Heart right ventricle (tissue), 16 donors: ENCODE data around the gene SLC19A3. TPM values are rescaled to one million over a fixed set of nuclear protein-coding genes. Genes with fewer than 3 reads are reported as not detected.
"Not testable (repeated sequence)": the region's sequence is repeated elsewhere in the genome, so short reads cannot be mapped to it uniquely, and the experiment has no call there.

Source experiments
- ATAC-seq, 8 donors: fragments of 200-7000 bp; cut with Tn5 transposase; one replicate each; pipeline ENCODE4 v1.9.1; 2020; ENCODE audit warnings: mild to moderate bottlenecking in 8 of 8, moderate library complexity in 8 of 8, moderate number of reproducible peaks in 1 of 8
- DNase-seq, 2 donors: peaks; one replicate each; pipeline ENCODE4 v3.0.0-alpha.2; 2020
- H3K27ac ChIP-seq, 10 donors: fragments of 200-600 bp; sonication (generic) in 2 of 10; one replicate each; pipeline versions ENCODE4 v1.5.0 to v1.8.0; 2020 to 2022; ENCODE audit warnings: mild to moderate bottlenecking in 3 of 10
- H3K27me3 ChIP-seq, 7 donors: fragments of 200-600 bp; one replicate each; pipeline ENCODE4 v1.8.0; 2021 to 2022; ENCODE audit warnings: mild to moderate bottlenecking in 2 of 7
- H3K36me3 ChIP-seq, 9 donors: fragments of 200-600 bp; sonication (generic) in 1 of 9; one replicate each; pipeline versions ENCODE4 v1.5.0 to v1.8.0; 2020 to 2022; ENCODE audit warnings: mild to moderate bottlenecking in 2 of 9
- H3K4me1 ChIP-seq, 9 donors: fragments of 200-600 bp; sonication (generic) in 1 of 9; one replicate each; pipeline versions ENCODE4 v1.5.0 to v1.8.0; 2020 to 2022; ENCODE audit warnings: mild to moderate bottlenecking in 4 of 9
- H3K4me3 ChIP-seq, 10 donors: fragments of 200-600 bp; sonication (generic) in 2 of 10; one replicate each; pipeline versions ENCODE4 v1.5.0 to v1.8.0; 2020 to 2022; ENCODE audit warnings: mild to moderate bottlenecking in 7 of 10, moderate library complexity in 2 of 10
- H3K9me3 ChIP-seq, 11 donors: fragments of 200-600 bp in 10 of 11; sonication (generic) in 2 of 11; one replicate each; pipeline versions ENCODE4 v1.5.0 to v1.8.0; 2013 to 2022; ENCODE audit warnings: mild to moderate bottlenecking in 2 of 11, control low read depth in 1 of 11, moderate library complexity in 1 of 11
- CTCF ChIP-seq, 9 donors: fragments of 200-600 bp; sonication (generic) in 2 of 9; IDR thresholded peaks; one replicate each; pipeline versions ENCODE4 v1.5.0 to v1.8.0; 2021 to 2022; ENCODE audit warnings: antibody characterized with exemption in 9 of 9, mild to moderate bottlenecking in 5 of 9, moderate library complexity in 1 of 9
- WGBS, 2 donors: extraction: QIAGEN DNeasy Blood & Tissue Kit; methylation state at CpG; one replicate each; pipeline ENCODE4 v1.1.7; 2013; ENCODE audit warnings: inconsistent platforms in 1 of 2; 5-methylcytosine and 5-hydroxymethylcytosine counted together
- intact Hi-C, 10 donors: fragments of 100-400 bp; cut with DNase I; formaldehyde crosslinking; loops; one replicate each; pipeline versions ENCODE4 v1.11.1 to v1.14.2; 2022
- polyA plus RNA-seq, 2 donors: library from polyadenylated mRNA; stranded (reverse); fragments of 200-250 nt; gene quantifications; one replicate each; pipeline ENCODE4 v1.2.3, GENCODE V29; 2013
- total RNA-seq, 10 donors: library from RNA; stranded (reverse); fragmentation: NEBNext Ultra II Directional in 3 of 10; extraction: Animal tissue kit (Norgen Biotek cat#: 25700) in 3 of 10; gene quantifications; one replicate each; pipeline versions ENCODE4 v1.2.1 to v1.2.4, GENCODE V29; 2021 to 2023
- donor health status: Arrhythmogenic right ventricular cardiomyopathy.
- donor health status: ischemic (EF 13 %, LVEDD 7.1; RV severe dilation, severe dysfunction).
- donor health status: healthy with polysubstance abuse.
- donor health status: DM: no; HTN: yes; CAD: no.
- donor health status: DM: no; HTN: no; CAD: no.
- donor health status: ischemic (EF 25% LVEDD 6.9; RV normal size, moderate dysfunction).
- donor health status: ischemic (EF 25% LVEDD 5.7; RV mildly dilated, moderate dysfunction).
- donor health status: healthy.
- donor health status: DM: yes; HTN: yes; CAD: no.
- donor health status: Ischemic cardiomyopathy.
- donor health status: ischemic (EF 35%, LVEDD 5.7; RV mildly dilated, moderate dysfunction).
- donor health status: nonischemic (EF 11% LVEDD 7.7; RV severe dilation, severe dysfunction).
- donor health status: DM: yes; HTN: yes; CAD: no.
- donor health status: PGD.
- donor health status: ischemic (EF 29% LVEDD 5.4; RV normal size, mild dysfunction).
- donor health status: nonischemic (EF 23%, LVEDD 6.1; RV moderate dilation, normal function).

SLC19A3 gene
- total and polyA plus RNA-seq, 12 donors = 0.13 to 4.5 (median 0.80) TPM

- Histone ChIP-seq H3K36me3 (no peaks in the 10 kb centered on the region), H3K9me3 (no peaks in the 10 kb centered on the region), H3K4me3 (no peak overlapping the region), H3K27me3 (no peaks in the 10 kb centered on the region), H3K4me1 (peaks cover 0 to 8% (median 5%) of the 10 kb centered on the region in 9 donors), H3K27ac (no peak overlapping the region)
- no peak for ATAC-seq
- TF ChIP-seq CTCF (IDR thresholded peaks at IDR 0.05) = no peak
- intact Hi-C loops = loop anchor here in 7 of 10 donors (5.0 to 10.0 kb wide), 5 partner anchors 277 to 627 kb away; partner anchors contain the start of gene AGFG1 (in 4 of the 7)
- WGBS, 2 donors = 83 to 87% methylated on average over 6 of the region's 6 CpGs
- DNase-seq = no peak
Measured at GRCh38 chr2:227761740-227762476, 44.1 kb upstream of the SLC19A3 start.

GRCh38 chr2:227759411-227760118 lies 41.7 kb upstream of the SLC19A3 start:
- no peak for DNase-seq
- Histone ChIP-seq H3K27ac (no peak overlapping the region), H3K4me3 (no peak overlapping the region), H3K36me3 (no peaks in the 10 kb centered on the region), H3K27me3 (no peaks in the 10 kb centered on the region), H3K4me1 (no peaks in the 10 kb centered on the region), H3K9me3 (no peaks in the 10 kb centered on the region)
- 64 to 76% methylated on average over 13 of the region's 13 CpGs for WGBS, 2 donors
- ATAC-seq = no peak
- TF ChIP-seq CTCF (IDR thresholded peaks at IDR 0.05) = no peak
- intact Hi-C loops = loop anchor here in 7 of 10 donors (5.0 to 10.0 kb wide), 5 partner anchors 275 to 625 kb away; partner anchors contain the start of gene AGFG1 (in 4 of the 7)

- H3K9me3 ChIP-seq, H3K36me3 ChIP-seq, ATAC-seq, H3K27me3 ChIP-seq, H3K4me3 ChIP-seq, H3K27ac ChIP-seq, intact Hi-C loops, DNase-seq, H3K4me1 ChIP-seq: not testable (repeated sequence)
- WGBS, 2 donors = 65 to 70% methylated on average over 4 of the region's 4 CpGs
Measured at GRCh38 chr2:227756261-227756660, 38.4 kb upstream of the SLC19A3 start.

GRCh38 chr2:227748079-227748478 lies 30.3 kb upstream of the SLC19A3 start:
- TF ChIP-seq CTCF (IDR thresholded peaks at IDR 0.05) = peak in 1 of 9 donors; percentile 14
- intact Hi-C loops = no loop called here
- no peak overlapping the region for H3K27ac ChIP-seq
- H3K4me1 ChIP-seq = no peaks in the 10 kb centered on the region
- no peaks in the 10 kb centered on the region for H3K9me3 ChIP-seq
- H3K36me3 ChIP-seq = no peaks in the 10 kb centered on the region
- no peak for ATAC-seq
- H3K4me3 ChIP-seq = no peak overlapping the region
- DNase-seq = no peak
- 56 to 57% methylated on average over 6 of the region's 6 CpGs for WGBS, 2 donors
- peaks cover 0 to 8% (median 0%) of the 10 kb centered on the region in 7 donors for H3K27me3 ChIP-seq
